Erythroblast (primary cell): ENCODE data around the gene MLST8.

Experiments used
- GATA1 ChIP-seq: IDR thresholded peaks from 2 replicates; pipeline ENCODE4 v1.6.1; 2011; ENCODE audit warnings: low read depth, mild to moderate bottlenecking, control low read depth, low read length, moderate library complexity
- POLR2A ChIP-seq: IDR thresholded peaks from 2 replicates; pipeline ENCODE4 v1.6.1; 2011; ENCODE audit warnings: mild to moderate bottlenecking, low read length

GRCh38 chr16:2233872-2234812 is 28.9 kb downstream of the MLST8 start:
- TF ChIP-seq POLR2A (no peak), GATA1 (no peak)
